H1 (cell line): ENCODE data around the gene TADA1. TPM values are rescaled to one million over a fixed set of nuclear protein-coding genes. Genes with fewer than 3 reads are reported as not detected.
A peak's percentile ranks its signal among the peaks of the same experiment; 100 is the strongest.

Experiments
- CBX8 ChIP-seq: fragments of 300-800, 300-1000 bp; sonication (generic); IDR thresholded peaks from 2 replicates; pipeline ENCODE4 v1.7.1; 2016; ENCODE audit warnings: low read depth, low read length, borderline replicate concordance
- EZH2 ChIP-seq: fragments of 200-600 bp; sonication (generic); IDR thresholded peaks from 2 replicates; pipeline ENCODE4 v1.7.1; 2012; ENCODE audit warnings: low read depth, mild to moderate bottlenecking, moderate library complexity, low read length, inconsistent platforms; ENCODE audit not compliant: severe bottlenecking
- GABPA ChIP-seq: IDR thresholded peaks from 2 replicates; pipeline ENCODE4 v1.6.1; 2011; ENCODE audit warnings: mild to moderate bottlenecking, low read length, moderate library complexity, borderline replicate concordance; ENCODE audit not compliant: insufficient read depth
- JUN ChIP-seq: IDR thresholded peaks from 2 replicates; pipeline ENCODE4 v1.6.1; 2011; ENCODE audit warnings: low read depth, mild to moderate bottlenecking, improper control_type of control experiment, low read length
- KDM5A ChIP-seq: fragments of 200-600 bp; IDR thresholded peaks from 2 replicates; pipeline ENCODE4 v1.7.1; 2012; ENCODE audit warnings: mild to moderate bottlenecking, low read length, inconsistent platforms, mixed read lengths
- MAFK ChIP-seq: IDR thresholded peaks from 2 replicates; pipeline ENCODE4 v1.6.1; 2012; ENCODE audit warnings: low read depth, mild to moderate bottlenecking, improper control_type of control experiment, low read length
- NANOG ChIP-seq: IDR thresholded peaks from 2 replicates; pipeline ENCODE4 v1.6.1; 2011; ENCODE audit warnings: low read length, low read depth, mild to moderate bottlenecking, inconsistent platforms; ENCODE audit not compliant: insufficient read depth, poor library complexity, severe bottlenecking
- NRF1 ChIP-seq: IDR thresholded peaks from 2 replicates; pipeline ENCODE4 v1.6.1; 2011; ENCODE audit warnings: mild to moderate bottlenecking, low read depth, low read length, improper control_type of control experiment
- PHF8 ChIP-seq: fragments of 200-600 bp; sonication (generic); conservative IDR thresholded peaks from 2 replicates; pipeline ENCODE4 v1.7.1; 2012; ENCODE audit warnings: low read depth, mild to moderate bottlenecking, inconsistent platforms, low read length, moderate library complexity
- POU5F1 ChIP-seq: IDR thresholded peaks from 2 replicates; pipeline ENCODE4 v1.6.1; 2011; ENCODE audit warnings: low read depth, mild to moderate bottlenecking, low read length, moderate library complexity
- RAD21 ChIP-seq, 2 experiments: IDR thresholded peaks in 1 of 2; conservative IDR thresholded peaks in 1 of 2; 2 replicates each; pipeline ENCODE4 v1.6.1; 2011; ENCODE audit warnings: low read depth in 2 of 2, low read length in 2 of 2, improper control_type of control experiment in 1 of 2, inconsistent platforms in 1 of 2, mild to moderate bottlenecking in 1 of 2, moderate library complexity in 1 of 2
- RBBP5 ChIP-seq: IDR thresholded peaks from 2 replicates; pipeline ENCODE4 v1.7.1; 2012; ENCODE audit warnings: low read depth, mild to moderate bottlenecking, inconsistent platforms, low read length, moderate library complexity, borderline replicate concordance
- SAP30 ChIP-seq: fragments of 300-600 bp; sonication (generic); IDR thresholded peaks from 2 replicates; pipeline ENCODE4 v1.7.1; 2012; ENCODE audit warnings: low read length, moderate library complexity, mild to moderate bottlenecking, inconsistent platforms; ENCODE audit not compliant: insufficient read depth, insufficient replicate concordance
- SIX5 ChIP-seq: IDR thresholded peaks from 2 replicates; pipeline ENCODE4 v1.6.1; 2011; ENCODE audit warnings: mild to moderate bottlenecking, low read depth, low read length
- SP1 ChIP-seq: IDR thresholded peaks from 2 replicates; pipeline ENCODE4 v1.6.1; 2011; ENCODE audit warnings: low read depth, low read length
- SP4 ChIP-seq: IDR thresholded peaks from 2 replicates; pipeline ENCODE4 v1.6.1; 2012; ENCODE audit warnings: low read length, inconsistent platforms
- TAF1 ChIP-seq: IDR thresholded peaks from 2 replicates; pipeline ENCODE4 v1.6.1; 2011; ENCODE audit warnings: mild to moderate bottlenecking, low read depth, low read length
- TBP ChIP-seq: IDR thresholded peaks from 2 replicates; pipeline ENCODE4 v1.6.1; 2011; ENCODE audit warnings: low read depth, low read length, improper control_type of control experiment
- TEAD4 ChIP-seq: IDR thresholded peaks from 2 replicates; pipeline ENCODE4 v1.6.1; 2012; ENCODE audit warnings: low read depth, low read length, inconsistent platforms, mixed read lengths
- YY1 ChIP-seq: IDR thresholded peaks from 2 replicates; pipeline ENCODE4 v1.6.1; 2011; ENCODE audit warnings: low read depth, mild to moderate bottlenecking, low read length
- polyA plus RNA-seq, 7 experiments: library from polyadenylated mRNA; depleted of rRNA in 3 of 7; stranded (reverse) in 5 of 7; unstranded in 2 of 7; fragments of >200 nt in 5 of 7; fragments of 200-250 nt in 2 of 7; gene quantifications; 1 replicate in 5 of 7; 2 replicates in 1 of 7; 4 replicates in 1 of 7; pipeline versions ENCODE4 v1.2.1 to v1.2.3, GENCODE V29; 2011 to 2013; ENCODE audit warnings: missing spikeins in 2 of 7, mixed read lengths in 2 of 7
- total RNA-seq: library from RNA; stranded (reverse); fragmentation: NEBNext Ultra II Directional; extraction: Animal tissue kit (Norgen Biotek cat#: 25700); gene quantifications from 2 replicates; pipeline ENCODE4 v1.2.1, GENCODE V29; 2021
- TF ChIP-seq, protein P1 (sequence below), 3 experiments: IDR thresholded peaks; 1 replicate in 2 of 3; 2 replicates in 1 of 3; pipeline versions ENCODE4 v1.5.1 to v1.6.1; 2011; ENCODE audit warnings: low read length in 3 of 3, mild to moderate bottlenecking in 3 of 3, inconsistent platforms in 2 of 3, low read depth in 1 of 3, moderate library complexity in 1 of 3; ENCODE audit not compliant: insufficient read depth in 1 of 3; ENCODE audit errors: control extremely low read depth in 1 of 3

The TADA1 gene
- total and polyA plus RNA-seq, 2 of the 8 experiments (the other 6 are each of a cell fraction or from before 2014, with no cell fraction given): 21.1 to 23.6 TPM

DNA sequence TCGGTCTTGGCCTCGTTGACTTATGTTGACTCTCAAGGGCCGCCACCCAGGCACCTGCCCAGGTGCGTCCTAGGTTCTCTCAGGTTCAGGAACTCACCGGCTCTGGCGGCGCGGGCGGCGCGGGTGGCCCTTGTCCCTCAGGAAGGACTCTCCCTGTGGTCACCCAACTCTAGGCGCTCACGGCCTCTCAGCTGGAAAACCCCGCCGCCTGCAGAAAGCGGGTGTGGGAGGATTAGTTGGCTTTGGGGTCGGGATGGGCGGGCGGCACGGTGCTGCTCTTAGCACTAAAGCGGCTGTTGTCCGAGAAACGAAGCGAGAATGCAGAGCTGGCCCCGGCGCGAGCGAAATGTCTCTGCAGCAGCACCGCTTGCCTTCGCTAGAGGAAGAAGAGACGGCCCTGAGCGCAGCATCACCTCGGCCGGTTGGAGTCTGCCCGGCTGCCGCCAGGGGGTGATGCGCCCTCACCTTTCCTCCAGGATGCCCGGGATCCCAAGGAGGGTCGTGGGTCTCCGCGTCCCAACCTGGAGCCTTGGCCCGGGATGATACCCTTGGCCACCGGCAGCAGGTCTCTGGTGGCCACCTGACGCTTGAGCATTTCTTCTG is 8.1 kb upstream of the TADA1 start (continued):
- TF ChIP-seq SP1 (no peak), GABPA (0 out of 2 replicates have a peak, but pooled peaks have one; percentile 31), TEAD4 (no peak), EZH2 (peak; percentile 40), NANOG (peak; percentile 27), KDM5A (no peak), TAF1 (no peak), TBP (peak; percentile 58; the same call in 1 of the 2 replicates), RBBP5 (peak; percentile 62; the same call in 1 of the 2 replicates), NRF1 (no peak), YY1 (peak; percentile 56), PHF8 (no peak), SAP30 (no peak), SP4 (no peak), POU5F1 (no peak), CBX8 (no peak), MAFK (no peak), RAD21 (IDR thresholded peaks at IDR 0.05 in 1 of 2, conservative IDR thresholded peaks at IDR 0.05 in 1 of 2; ENCODE audit: low read depth in 2 of 2, low read length in 2 of 2) (peak; percentile 95 to 96), SIX5 (no peak), JUN (no peak)
- TF ChIP-seq, protein P1, sequence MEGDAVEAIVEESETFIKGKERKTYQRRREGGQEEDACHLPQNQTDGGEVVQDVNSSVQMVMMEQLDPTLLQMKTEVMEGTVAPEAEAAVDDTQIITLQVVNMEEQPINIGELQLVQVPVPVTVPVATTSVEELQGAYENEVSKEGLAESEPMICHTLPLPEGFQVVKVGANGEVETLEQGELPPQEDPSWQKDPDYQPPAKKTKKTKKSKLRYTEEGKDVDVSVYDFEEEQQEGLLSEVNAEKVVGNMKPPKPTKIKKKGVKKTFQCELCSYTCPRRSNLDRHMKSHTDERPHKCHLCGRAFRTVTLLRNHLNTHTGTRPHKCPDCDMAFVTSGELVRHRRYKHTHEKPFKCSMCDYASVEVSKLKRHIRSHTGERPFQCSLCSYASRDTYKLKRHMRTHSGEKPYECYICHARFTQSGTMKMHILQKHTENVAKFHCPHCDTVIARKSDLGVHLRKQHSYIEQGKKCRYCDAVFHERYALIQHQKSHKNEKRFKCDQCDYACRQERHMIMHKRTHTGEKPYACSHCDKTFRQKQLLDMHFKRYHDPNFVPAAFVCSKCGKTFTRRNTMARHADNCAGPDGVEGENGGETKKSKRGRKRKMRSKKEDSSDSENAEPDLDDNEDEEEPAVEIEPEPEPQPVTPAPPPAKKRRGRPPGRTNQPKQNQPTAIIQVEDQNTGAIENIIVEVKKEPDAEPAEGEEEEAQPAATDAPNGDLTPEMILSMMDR (IDR thresholded peaks at IDR 0.05; ENCODE audit: control extremely low read depth in 1 of 3, insufficient read depth in 1 of 3, low read depth in 1 of 3, low read length in 3 of 3): peak; percentile 94 to 96 (median 95)
